WTC11 (cell line): Measurements from ENCODE around the gene WNT3A. TPM values are rescaled to one million over a fixed set of nuclear protein-coding genes. Genes with fewer than 3 reads are reported as not detected.

Source experiments
- ATAC-seq: fragments of 200-7000 bp; cut with Tn5 transposase; 2 replicates; pipeline ENCODE4 v1.10.0; 2021; ENCODE audit warnings: mild to moderate bottlenecking, moderate library complexity
- CTCF ChIA-PET: fragments of 300-600 bp; sonication (Branson Sonifier 250); formaldehyde crosslinking; loops from one replicate; lab custom pipeline; 2021; ENCODE audit warnings: antibody characterized with exemption; lab: Charles Lee
- POLR2A ChIA-PET: fragments of 350-600 bp; sonication (Branson Sonifier 250); formaldehyde crosslinking; loops from one replicate; lab custom pipeline; 2021; ENCODE audit warnings: antibody characterized with exemption; lab: Charles Lee
- DNase-seq: peaks from one replicate; pipeline ENCODE4 v3.0.0; 2021; ENCODE audit warnings: low spot score
- H3K27ac Mint-ChIP-seq: 2 replicates; pipeline ENCODE4 v1.8.0; 2021; ENCODE audit warnings: mixed read lengths
- H3K27me3 Mint-ChIP-seq: 2 replicates; pipeline ENCODE4 v1.8.0; 2021; ENCODE audit warnings: low read depth, mild to moderate bottlenecking, moderate library complexity, mixed read lengths
- H3K36me3 Mint-ChIP-seq: 2 replicates; pipeline ENCODE4 v1.8.0; 2021; ENCODE audit warnings: mixed read lengths
- H3K4me1 Mint-ChIP-seq: 2 replicates; pipeline ENCODE4 v1.8.0; 2022; ENCODE audit warnings: mixed read lengths
- H3K4me3 Mint-ChIP-seq: 2 replicates; pipeline ENCODE4 v1.8.0; 2021; ENCODE audit warnings: mild to moderate bottlenecking, moderate library complexity, mixed read lengths
- H3K9me3 Mint-ChIP-seq: 2 replicates; pipeline ENCODE4 v1.8.0; 2021; ENCODE audit warnings: mixed read lengths
- ATF2 ChIP-seq: sonication (generic); formaldehyde crosslinking; IDR thresholded peaks from 2 replicates; pipeline ENCODE4 v1.8.1; 2022; ENCODE audit warnings: low read depth, missing genetic modification reagents, borderline replicate concordance
- E2F1 ChIP-seq: sonication (generic); formaldehyde crosslinking; IDR thresholded peaks from 2 replicates; pipeline ENCODE4 v1.8.0; 2022; ENCODE audit warnings: mild to moderate bottlenecking, missing genetic modification reagents
- E2F5 ChIP-seq: sonication (generic); formaldehyde crosslinking; IDR thresholded peaks from 2 replicates; pipeline ENCODE4 v1.8.1; 2022; ENCODE audit warnings: mild to moderate bottlenecking, moderate library complexity, missing genetic modification reagents
- FOXJ3 ChIP-seq: sonication (generic); formaldehyde crosslinking; IDR thresholded peaks from 2 replicates; pipeline ENCODE4 v1.9.0; 2021; ENCODE audit warnings: missing genetic modification reagents, mild to moderate bottlenecking, borderline replicate concordance
- HMGA2 ChIP-seq: fragments of 250-450 bp; sonication (Bioruptor Pico); IDR thresholded peaks from 2 replicates; pipeline ENCODE4 v1.4.0; 2021; ENCODE audit warnings: mild to moderate bottlenecking, moderate library complexity
- OVOL2 ChIP-seq: fragments of 250-450 bp; sonication (Bioruptor Pico); IDR thresholded peaks from 2 replicates; pipeline ENCODE4 v1.9.0; 2021; ENCODE audit warnings: mild to moderate bottlenecking, borderline replicate concordance
- PRDM15 ChIP-seq: sonication (generic); formaldehyde crosslinking; IDR thresholded peaks from 2 replicates; pipeline ENCODE4 v1.8.0; 2022; ENCODE audit warnings: missing genetic modification reagents
- RORB ChIP-seq: fragments of 250-450 bp; sonication (Bioruptor Pico); IDR thresholded peaks from 2 replicates; pipeline ENCODE4 v1.9.0; 2021; ENCODE audit warnings: mild to moderate bottlenecking
- SMAD4 ChIP-seq: sonication (generic); formaldehyde crosslinking; IDR thresholded peaks from 2 replicates; pipeline ENCODE4 v1.8.0; 2022; ENCODE audit warnings: mild to moderate bottlenecking, missing genetic modification reagents
- SOX15 ChIP-seq: fragments of 250-450 bp; sonication (Bioruptor Pico); IDR thresholded peaks from 2 replicates; pipeline ENCODE4 v1.9.0; 2021; ENCODE audit warnings: mild to moderate bottlenecking
- STAT6 ChIP-seq: sonication (generic); formaldehyde crosslinking; conservative IDR thresholded peaks from 2 replicates; pipeline ENCODE4 v1.8.1; 2023; ENCODE audit warnings: mild to moderate bottlenecking, low read depth, missing genetic modification reagents, moderate library complexity
- TEAD1 ChIP-seq: sonication (generic); formaldehyde crosslinking; IDR thresholded peaks from 2 replicates; pipeline ENCODE4 v1.8.0; 2022; ENCODE audit warnings: mild to moderate bottlenecking, missing genetic modification reagents
- ZNF232 ChIP-seq: sonication (generic); formaldehyde crosslinking; IDR thresholded peaks from 2 replicates; pipeline ENCODE4 v1.8.0; 2022; ENCODE audit warnings: mild to moderate bottlenecking, missing genetic modification reagents
- ZNF423 ChIP-seq: fragments of 250-450 bp; sonication (Bioruptor Pico); IDR thresholded peaks from 2 replicates; pipeline ENCODE4 v2.1.2; 2022; ENCODE audit warnings: mild to moderate bottlenecking, moderate library complexity
- total RNA-seq: library from RNA; stranded (reverse); gene quantifications from 3 replicates; pipeline ENCODE4 v1.2.3, GENCODE V29; 2021

The WNT3A gene
- total RNA-seq, 1 experiment from 2014 or later = 0.17 TPM

- TF ChIP-seq PRDM15 (no peak; the same call in 1 of the 2 replicates), ZNF232 (CRISPR knock-in tag) (no peak), OVOL2 (CRISPR knock-in tag) (no peak), ZNF423 (CRISPR knock-in tag) (no peak), STAT6 (CRISPR knock-in tag) (no peak), SMAD4 (CRISPR knock-in tag) (no peak), HMGA2 (CRISPR knock-in tag) (no peak)
- TF ChIP-seq, all 79 proteins: peak for 0
These were observed 1.8 kb downstream of the WNT3A start (continued) for GRCh38 chr1:228008391-228009115.

GRCh38 chr1:228009116-228009827 is 2.5 kb downstream of the WNT3A start:
- no peak for ATAC-seq
- Mint-ChIP-seq H3K9me3 (no peaks in the 10 kb centered on the region), H3K27ac (no peak overlapping the region)
- TF ChIP-seq E2F5 (CRISPR knock-in tag) = no peak
- TF ChIP-seq E2F1 (CRISPR knock-in tag) = no peak
- no peak for TF ChIP-seq ATF2 (CRISPR knock-in tag)
- TF ChIP-seq ZNF423 (CRISPR knock-in tag) = peak; percentile 70
- TF ChIP-seq FOXJ3 (CRISPR knock-in tag) = no peak
- TF ChIP-seq SOX15 (CRISPR knock-in tag) = no peak
- TF ChIP-seq RORB (CRISPR knock-in tag) = no peak
- no peak for TF ChIP-seq TEAD1
- TF ChIP-seq, all 79 proteins: peak for 1
- peaks cover 30% of the 10 kb centered on the region for H3K4me1 Mint-ChIP-seq
- H3K4me3 Mint-ChIP-seq = no peak overlapping the region
- ChIA-PET POLR2A (no interaction called here), CTCF (interaction anchor here (0.6 to 1.8 kb wide), 2 partner anchors 10 to 122 kb away, joined by 3 to 17 read pairs; no protein-coding TSS in a partner anchor)
- peaks cover 95% of the 10 kb centered on the region for H3K27me3 Mint-ChIP-seq
- no peak for DNase-seq
- no peaks in the 10 kb centered on the region for H3K36me3 Mint-ChIP-seq
